ENCODE data around the gene ADTRP. TPM values are rescaled to one million over a fixed set of nuclear protein-coding genes. Genes with fewer than 3 reads are reported as not detected.

Gene ADTRP
- total RNA-seq, 1 experiment from 2014 or later, result 0.58 TPM

- H3K4me1 ChIP-seq (replicated peaks), result no peaks in the 10 kb centered on the region
- DNase-seq (ENCODE audit: low read depth in 1 of 2, low spot score in 2 of 2), result no peak
- no peak overlapping the region for H3K27ac ChIP-seq
- no peaks in the 10 kb centered on the region for H3K9me3 ChIP-seq (replicated peaks)
- no peaks in the 10 kb centered on the region for H3K27me3 ChIP-seq (replicated peaks)
- no peak overlapping the region for H3K4me3 ChIP-seq
- H3K36me3 ChIP-seq, result no peaks in the 10 kb centered on the region; the same call in 1 of the 2 replicates
Measured at GRCh38 chr6:11727998-11728961, 50.3 kb downstream of the ADTRP start.

- no peak overlapping the region for H3K27ac ChIP-seq
- no peaks in the 10 kb centered on the region for H3K4me1 ChIP-seq (replicated peaks)
- no peak for DNase-seq (ENCODE audit: low read depth in 1 of 2, low spot score in 2 of 2)
- H3K27me3 ChIP-seq (replicated peaks), result no peaks in the 10 kb centered on the region
- no peak overlapping the region for H3K4me3 ChIP-seq
- H3K9me3 ChIP-seq (replicated peaks), result no peaks in the 10 kb centered on the region
- H3K36me3 ChIP-seq, result no peaks in the 10 kb centered on the region; the same call in 1 of the 2 replicates
Measured at GRCh38 chr6:11727346-11727997, 51.1 kb downstream of the ADTRP start.

- H3K4me3 ChIP-seq, result no peak overlapping the region
- H3K9me3 ChIP-seq (replicated peaks), result no peaks in the 10 kb centered on the region
- no peak overlapping the region for H3K27ac ChIP-seq
- no peaks in the 10 kb centered on the region for H3K27me3 ChIP-seq (replicated peaks)
- DNase-seq (ENCODE audit: low read depth in 1 of 2, low spot score in 2 of 2), result no peak
- no peaks in the 10 kb centered on the region; the same call in 1 of the 2 replicates for H3K36me3 ChIP-seq
- H3K4me1 ChIP-seq (replicated peaks), result no peaks in the 10 kb centered on the region
Measured at GRCh38 chr6:11724286-11724685, 54.3 kb downstream of the ADTRP start.

GRCh38 chr6:11722805-11723631 lies 55.6 kb downstream of the ADTRP start:
- Histone ChIP-seq H3K4me1 (replicated peaks) (no peaks in the 10 kb centered on the region), H3K4me3 (no peak overlapping the region), H3K9me3 (replicated peaks) (no peaks in the 10 kb centered on the region), H3K27ac (no peak overlapping the region), H3K27me3 (replicated peaks) (no peaks in the 10 kb centered on the region), H3K36me3 (no peaks in the 10 kb centered on the region; the same call in 1 of the 2 replicates)
- DNase-seq (ENCODE audit: low read depth in 1 of 2, low spot score in 2 of 2), result no peak

GRCh38 chr6:11722220-11722619 lies 56.4 kb downstream of the ADTRP start:
- no peak overlapping the region for H3K27ac ChIP-seq

GRCh38 chr6:11718463-11718862 lies 60.1 kb downstream of the ADTRP start:
- Histone ChIP-seq H3K9me3 (replicated peaks) (no peaks in the 10 kb centered on the region), H3K27ac (no peak overlapping the region), H3K36me3 (no peaks in the 10 kb centered on the region; the same call in 1 of the 2 replicates), H3K4me3 (no peak overlapping the region), H3K27me3 (replicated peaks) (no peaks in the 10 kb centered on the region), H3K4me1 (replicated peaks) (no peaks in the 10 kb centered on the region)
- no peak for DNase-seq (ENCODE audit: low read depth in 1 of 2, low spot score in 2 of 2)

More at GRCh38 chr6:11722220-11722619, 56.4 kb downstream of the ADTRP start:
- Histone ChIP-seq H3K4me1 (replicated peaks) (no peaks in the 10 kb centered on the region), H3K4me3 (no peak overlapping the region), H3K9me3 (replicated peaks) (no peaks in the 10 kb centered on the region), H3K36me3 (no peaks in the 10 kb centered on the region; the same call in 1 of the 2 replicates), H3K27me3 (replicated peaks) (no peaks in the 10 kb centered on the region)
- no peak for DNase-seq (ENCODE audit: low read depth in 1 of 2, low spot score in 2 of 2)

GRCh38 chr6:11718031-11718430 lies 60.6 kb downstream of the ADTRP start:
- no peak overlapping the region for H3K4me3 ChIP-seq
- H3K9me3 ChIP-seq (replicated peaks), result no peaks in the 10 kb centered on the region
- no peak overlapping the region for H3K27ac ChIP-seq
- H3K4me1 ChIP-seq (replicated peaks), result no peaks in the 10 kb centered on the region
- no peaks in the 10 kb centered on the region; the same call in 1 of the 2 replicates for H3K36me3 ChIP-seq
- H3K27me3 ChIP-seq (replicated peaks), result no peaks in the 10 kb centered on the region
- no peak for DNase-seq (ENCODE audit: low read depth in 1 of 2, low spot score in 2 of 2)

GRCh38 chr6:11714798-11715285 lies 63.8 kb downstream of the ADTRP start:
- H3K4me3 ChIP-seq, result no peak overlapping the region
- H3K9me3 ChIP-seq (replicated peaks), result no peaks in the 10 kb centered on the region
- H3K4me1 ChIP-seq (replicated peaks), result no peaks in the 10 kb centered on the region
- no peaks in the 10 kb centered on the region for H3K27me3 ChIP-seq (replicated peaks)
- H3K36me3 ChIP-seq, result peaks cover 3% of the 10 kb centered on the region
- DNase-seq (ENCODE audit: low read depth in 1 of 2, low spot score in 2 of 2), result no peak
- no peak overlapping the region for H3K27ac ChIP-seq

GRCh38 chr6:11714116-11714797 lies 64.3 kb downstream of the ADTRP start:
- no peak overlapping the region for H3K27ac ChIP-seq
- H3K4me1 ChIP-seq (replicated peaks), result no peaks in the 10 kb centered on the region
- H3K9me3 ChIP-seq (replicated peaks), result no peaks in the 10 kb centered on the region
- no peak overlapping the region for H3K4me3 ChIP-seq
- no peak for DNase-seq (ENCODE audit: low read depth in 1 of 2, low spot score in 2 of 2)
- peaks cover 3% of the 10 kb centered on the region for H3K36me3 ChIP-seq
- no peaks in the 10 kb centered on the region for H3K27me3 ChIP-seq (replicated peaks)

- Histone ChIP-seq H3K27ac (no peak overlapping the region), H3K4me1 (replicated peaks) (no peaks in the 10 kb centered on the region), H3K36me3 (peaks cover 3% of the 10 kb centered on the region; the same call in 1 of the 2 replicates), H3K27me3 (replicated peaks) (no peaks in the 10 kb centered on the region), H3K4me3 (no peak overlapping the region), H3K9me3 (replicated peaks) (no peaks in the 10 kb centered on the region)
- no peak for DNase-seq (ENCODE audit: low read depth in 1 of 2, low spot score in 2 of 2)
Measured at GRCh38 chr6:11712760-11713159, 65.8 kb downstream of the ADTRP start.

GRCh38 chr6:11711984-11712711 lies 66.5 kb downstream of the ADTRP start:
- Histone ChIP-seq H3K4me3 (no peak overlapping the region), H3K27ac (no peak overlapping the region), H3K9me3 (replicated peaks) (no peaks in the 10 kb centered on the region), H3K27me3 (replicated peaks) (no peaks in the 10 kb centered on the region), H3K36me3 (peaks cover 3% of the 10 kb centered on the region; the same call in 1 of the 2 replicates), H3K4me1 (replicated peaks) (no peaks in the 10 kb centered on the region)
- no peak for DNase-seq (ENCODE audit: low read depth in 1 of 2, low spot score in 2 of 2)

Data from SJSA1 (cell line).